GM21526 (cell line): ENCODE results near the gene C1GALT1.
"Not testable (repeated sequence)": the region's sequence is repeated elsewhere in the genome, so short reads cannot be mapped to it uniquely, and the experiment has no call there.

Experiments
- ATAC-seq: cut with Tn5 transposase; IDR thresholded peaks from one replicate; pipeline ENCODE4 v1.9.1; 2021; ENCODE audit warnings: moderate library complexity; ENCODE audit not compliant: unreplicated experiment, low FRiP score

C1GALT1 gene

GRCh38 chr7:7182156-7183060 is at the start of gene C1GALT1:
C1GALT1 (plus strand) TSS chr7:7182544; CDS start chr7:7234320, 51,776 bp downstream.
- peak; percentile 85 for ATAC-seq

- no peak for ATAC-seq
Observed at GRCh38 chr7:7134046-7134445, 48.3 kb upstream of the C1GALT1 start.

GRCh38 chr7:7135074-7135473 is 47.3 kb upstream of the C1GALT1 start:
- ATAC-seq = no peak

- ATAC-seq = not testable (repeated sequence)
Observed at GRCh38 chr7:7135924-7136323, 46.4 kb upstream of the C1GALT1 start.

- no peak for ATAC-seq
Observed at GRCh38 chr7:7136466-7137381, 45.6 kb upstream of the C1GALT1 start.

GRCh38 chr7:7138897-7139296 is 43.4 kb upstream of the C1GALT1 start:
- no peak for ATAC-seq

GRCh38 chr7:7143404-7143803 is 38.9 kb upstream of the C1GALT1 start:
- ATAC-seq = not testable (repeated sequence)

- not testable (repeated sequence) for ATAC-seq
Observed at GRCh38 chr7:7145151-7145550, 37.2 kb upstream of the C1GALT1 start.

GRCh38 chr7:7146837-7147236 is 35.5 kb upstream of the C1GALT1 start:
- ATAC-seq = no peak

- ATAC-seq = no peak
Observed at GRCh38 chr7:7148798-7149481, 33.4 kb upstream of the C1GALT1 start.

GRCh38 chr7:7151285-7151684 is 31.1 kb upstream of the C1GALT1 start:
- no peak for ATAC-seq

GRCh38 chr7:7151865-7152264 is 30.5 kb upstream of the C1GALT1 start:
- no peak for ATAC-seq

- ATAC-seq = no peak
Observed at GRCh38 chr7:7152315-7152714, 30.0 kb upstream of the C1GALT1 start.

- not testable (repeated sequence) for ATAC-seq
Observed at GRCh38 chr7:7154355-7154754, 28.0 kb upstream of the C1GALT1 start.

GRCh38 chr7:7156663-7157062 is 25.7 kb upstream of the C1GALT1 start:
- ATAC-seq = no peak

- ATAC-seq = peak; percentile 81
Observed at GRCh38 chr7:7157177-7157886, 25.0 kb upstream of the C1GALT1 start.

GRCh38 chr7:7157887-7158271 is 24.5 kb upstream of the C1GALT1 start:
- ATAC-seq = peak; percentile 8

GRCh38 chr7:7159063-7159658 is 23.2 kb upstream of the C1GALT1 start:
- no peak for ATAC-seq

GRCh38 chr7:7164591-7164990 is 17.8 kb upstream of the C1GALT1 start:
- ATAC-seq = no peak

GRCh38 chr7:7165372-7165771 is 17.0 kb upstream of the C1GALT1 start:
- ATAC-seq = no peak
